PC-9 (cell line): Measurements from ENCODE around the gene EHMT1.

Experiments used
- EZH2 ChIP-seq: fragments of 200-600 bp; sonication (generic); IDR thresholded peaks from 2 replicates; pipeline ENCODE4 v1.8.0; 2017; ENCODE audit warnings: antibody characterized with exemption, low read depth
- TF ChIP-seq, protein P1 (sequence below): fragments of 200-600 bp; sonication (generic); conservative IDR thresholded peaks from 2 replicates; pipeline ENCODE4 v1.6.1; 2017; ENCODE audit warnings: mixed run types, antibody characterized with exemption, mild to moderate bottlenecking, moderate library complexity

GRCh38 chr9:137674307-137674975, 55.6 kb downstream of the EHMT1 start:
- TF ChIP-seq, protein P1, sequence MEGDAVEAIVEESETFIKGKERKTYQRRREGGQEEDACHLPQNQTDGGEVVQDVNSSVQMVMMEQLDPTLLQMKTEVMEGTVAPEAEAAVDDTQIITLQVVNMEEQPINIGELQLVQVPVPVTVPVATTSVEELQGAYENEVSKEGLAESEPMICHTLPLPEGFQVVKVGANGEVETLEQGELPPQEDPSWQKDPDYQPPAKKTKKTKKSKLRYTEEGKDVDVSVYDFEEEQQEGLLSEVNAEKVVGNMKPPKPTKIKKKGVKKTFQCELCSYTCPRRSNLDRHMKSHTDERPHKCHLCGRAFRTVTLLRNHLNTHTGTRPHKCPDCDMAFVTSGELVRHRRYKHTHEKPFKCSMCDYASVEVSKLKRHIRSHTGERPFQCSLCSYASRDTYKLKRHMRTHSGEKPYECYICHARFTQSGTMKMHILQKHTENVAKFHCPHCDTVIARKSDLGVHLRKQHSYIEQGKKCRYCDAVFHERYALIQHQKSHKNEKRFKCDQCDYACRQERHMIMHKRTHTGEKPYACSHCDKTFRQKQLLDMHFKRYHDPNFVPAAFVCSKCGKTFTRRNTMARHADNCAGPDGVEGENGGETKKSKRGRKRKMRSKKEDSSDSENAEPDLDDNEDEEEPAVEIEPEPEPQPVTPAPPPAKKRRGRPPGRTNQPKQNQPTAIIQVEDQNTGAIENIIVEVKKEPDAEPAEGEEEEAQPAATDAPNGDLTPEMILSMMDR: no peak
- TF ChIP-seq EZH2: no peak
